Activated gamma-delta T cell treated with Interleukin-2 at 50 U/mL for 16 hours (primary cell): ENCODE data around the gene IL1B.
"Not testable (repeated sequence)": the region's sequence is repeated elsewhere in the genome, so short reads cannot be mapped to it uniquely, and the experiment has no call there.

Source experiments
- DNase-seq: peaks from one replicate; pipeline ENCODE4 v3.0.0-alpha.2; 2020

The IL1B gene

GRCh38 chr2:112836695-112837117 is at the start of gene IL1B:
Gene IL1B, minus strand, starts transcription at chr2:112836779. Its CDS starts 550 bp downstream, at chr2:112836229.
- DNase-seq: no peak

GRCh38 chr2:112886291-112886690 is 49.7 kb upstream of the IL1B start:
- DNase-seq: no peak

- DNase-seq: no peak
Measured at GRCh38 chr2:112885506-112885902, 48.9 kb upstream of the IL1B start.

DNA sequence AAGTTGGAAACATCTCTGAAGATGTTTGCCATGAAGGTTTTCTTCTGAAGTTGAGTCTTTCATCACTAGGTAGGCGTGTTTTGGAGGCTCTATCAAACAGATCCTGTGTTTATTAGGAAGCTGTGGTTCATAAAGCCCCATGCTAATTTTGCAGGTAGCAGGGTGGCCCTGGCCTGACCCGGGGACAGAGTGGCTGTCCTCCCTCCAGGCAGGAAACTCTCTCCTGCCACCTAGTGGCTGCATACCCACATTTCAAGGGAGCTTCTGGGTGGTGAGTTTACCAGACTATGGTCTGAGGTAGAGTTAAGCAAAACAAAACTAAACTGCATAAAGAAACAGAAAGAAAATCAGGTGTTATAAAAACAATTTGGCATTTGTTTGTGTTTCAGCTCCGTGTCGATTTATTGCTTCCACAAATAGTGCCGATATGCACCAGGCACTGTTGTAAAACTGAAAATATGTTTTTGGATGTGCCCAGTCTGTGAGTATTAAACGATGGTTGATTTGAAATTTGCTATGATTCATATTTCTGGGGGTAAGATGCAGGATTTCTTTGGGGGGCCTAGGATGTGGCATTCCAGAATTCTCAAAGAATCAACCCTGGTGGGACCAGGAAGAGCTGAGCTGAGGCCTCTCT is 48.4 kb upstream of the IL1B start:
- DNase-seq: peak; percentile 60

DNA sequence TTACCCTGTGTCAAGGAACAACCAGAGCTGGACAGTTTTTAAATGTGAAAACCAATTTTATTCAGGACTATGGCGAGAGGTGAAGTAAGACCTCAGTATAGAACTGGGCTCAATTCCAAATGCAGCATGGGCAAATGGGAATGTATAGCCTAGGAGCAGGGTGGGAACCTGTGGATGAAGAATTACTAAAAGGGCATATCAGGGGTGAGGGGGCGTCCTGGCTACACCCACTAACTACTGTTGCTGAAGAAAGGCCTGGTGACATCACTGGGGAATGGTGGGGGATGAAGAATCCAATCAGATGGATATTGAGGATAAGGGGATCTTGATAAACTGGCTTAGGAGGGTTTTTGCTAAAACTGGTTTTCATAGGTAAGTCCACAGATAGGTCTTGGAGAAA is 47.1 kb upstream of the IL1B start:
- DNase-seq: no peak

- no peak for DNase-seq
Measured at GRCh38 chr2:112881217-112881985, 44.8 kb upstream of the IL1B start.

GRCh38 chr2:112880696-112881095 is 44.1 kb upstream of the IL1B start:
- no peak for DNase-seq

GRCh38 chr2:112880091-112880531 is 43.5 kb upstream of the IL1B start:
- no peak for DNase-seq

DNA sequence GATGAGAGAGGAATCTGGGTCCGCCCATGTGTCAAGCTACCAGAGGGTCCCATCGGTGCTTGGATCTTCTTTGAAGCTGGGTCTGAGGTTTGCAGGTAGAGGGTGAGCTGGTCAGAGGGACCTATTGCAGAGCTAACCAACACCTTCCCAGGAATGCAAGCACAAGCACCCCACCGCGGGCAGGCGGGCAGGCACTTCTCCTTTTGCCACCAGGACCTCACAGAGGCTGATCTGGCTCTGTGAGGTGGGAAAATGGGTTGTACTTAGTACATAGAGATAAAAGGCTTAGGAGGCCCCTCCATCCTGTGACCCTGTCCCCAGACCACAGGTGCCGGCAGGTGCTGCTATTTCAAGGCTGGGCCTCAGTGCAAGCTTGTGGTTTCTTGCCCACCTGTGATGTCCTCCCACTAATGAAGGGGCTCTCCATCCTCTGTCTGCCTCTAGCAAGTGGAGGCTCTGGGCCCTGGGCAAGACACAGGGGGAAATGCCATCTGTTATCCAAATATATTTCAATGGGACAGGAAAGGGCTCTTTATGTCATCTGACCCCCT is 43.0 kb upstream of the IL1B start:
- DNase-seq: no peak

- no peak for DNase-seq
Measured at GRCh38 chr2:112877423-112877822, 40.8 kb upstream of the IL1B start.

GRCh38 chr2:112876971-112877361 is 40.4 kb upstream of the IL1B start:
- no peak for DNase-seq

GRCh38 chr2:112876257-112876970 is 39.8 kb upstream of the IL1B start:
- DNase-seq: no peak

DNA sequence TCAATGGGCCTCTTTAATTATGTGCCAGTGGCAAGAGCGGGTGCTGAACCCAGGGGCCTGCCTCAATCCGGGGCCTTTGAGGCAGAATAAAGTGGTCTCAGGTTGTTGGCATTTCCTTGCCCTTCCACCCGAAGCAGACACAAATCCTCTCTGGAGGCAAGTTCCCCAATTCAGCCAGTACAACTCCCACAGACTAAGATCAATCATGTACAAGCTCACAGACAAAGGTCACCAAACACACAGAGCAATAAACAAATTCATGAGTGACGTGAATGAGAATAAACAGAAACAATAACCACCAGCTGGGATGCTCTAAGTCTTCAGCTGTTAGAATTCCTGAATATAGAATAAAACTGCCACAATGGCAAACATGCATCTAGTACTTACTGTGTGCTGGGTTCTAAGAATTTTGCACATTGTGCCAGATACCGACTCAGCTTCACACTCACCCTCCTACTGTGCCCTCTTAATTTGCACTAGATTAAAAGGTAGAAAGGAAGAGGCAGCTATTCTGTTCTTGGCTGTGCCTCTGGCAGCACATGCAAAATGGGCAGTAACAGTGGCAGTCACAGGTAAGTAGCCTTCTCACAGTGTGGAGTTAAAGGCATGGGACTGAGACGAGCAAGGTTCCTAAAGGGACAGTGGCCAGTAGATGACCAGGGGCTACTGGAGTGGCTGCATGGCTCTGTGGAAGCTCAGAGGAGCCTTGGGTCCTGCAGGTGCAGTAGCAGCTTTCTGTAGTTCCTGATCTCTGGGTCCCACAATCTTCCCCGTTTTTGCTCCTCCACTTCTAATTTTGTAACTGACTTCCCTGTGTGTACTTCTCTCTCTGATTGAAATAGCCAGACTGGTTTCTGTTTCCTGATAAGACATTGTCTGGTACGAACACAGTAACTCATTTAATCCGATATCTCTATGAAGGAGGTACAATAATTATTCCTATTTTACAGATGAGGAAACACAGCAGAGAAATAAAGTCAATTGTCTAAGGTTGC is 34.6 kb upstream of the IL1B start:
- no peak for DNase-seq

DNA sequence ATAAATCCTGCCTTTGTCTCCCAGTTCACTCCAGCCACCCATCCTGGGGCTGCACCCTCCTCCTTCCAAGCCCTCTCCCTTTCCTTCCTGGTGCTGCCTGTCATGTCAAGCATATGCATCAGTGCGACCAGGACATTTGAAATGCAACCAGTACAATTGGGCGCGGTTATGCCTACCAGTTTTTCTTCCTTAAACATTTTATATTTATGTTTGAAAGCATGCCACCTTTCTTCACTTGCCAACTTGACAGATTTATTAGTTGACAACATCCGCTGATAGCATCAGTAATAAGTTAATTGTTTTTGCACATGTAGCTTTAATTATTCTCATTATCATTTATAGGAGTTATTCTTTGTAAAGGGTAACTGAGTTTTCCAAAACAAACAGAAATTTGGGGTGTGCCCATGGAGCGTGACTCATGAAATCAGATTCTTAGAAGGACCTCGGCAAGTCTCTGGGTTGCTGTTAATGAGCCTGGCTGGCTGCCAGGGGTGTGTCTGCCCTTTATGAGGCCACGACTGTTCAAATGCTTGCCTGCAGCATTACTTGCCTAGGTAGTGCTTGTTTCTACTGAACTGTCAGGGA is 32.8 kb upstream of the IL1B start:
- DNase-seq: peak; percentile 19

DNA sequence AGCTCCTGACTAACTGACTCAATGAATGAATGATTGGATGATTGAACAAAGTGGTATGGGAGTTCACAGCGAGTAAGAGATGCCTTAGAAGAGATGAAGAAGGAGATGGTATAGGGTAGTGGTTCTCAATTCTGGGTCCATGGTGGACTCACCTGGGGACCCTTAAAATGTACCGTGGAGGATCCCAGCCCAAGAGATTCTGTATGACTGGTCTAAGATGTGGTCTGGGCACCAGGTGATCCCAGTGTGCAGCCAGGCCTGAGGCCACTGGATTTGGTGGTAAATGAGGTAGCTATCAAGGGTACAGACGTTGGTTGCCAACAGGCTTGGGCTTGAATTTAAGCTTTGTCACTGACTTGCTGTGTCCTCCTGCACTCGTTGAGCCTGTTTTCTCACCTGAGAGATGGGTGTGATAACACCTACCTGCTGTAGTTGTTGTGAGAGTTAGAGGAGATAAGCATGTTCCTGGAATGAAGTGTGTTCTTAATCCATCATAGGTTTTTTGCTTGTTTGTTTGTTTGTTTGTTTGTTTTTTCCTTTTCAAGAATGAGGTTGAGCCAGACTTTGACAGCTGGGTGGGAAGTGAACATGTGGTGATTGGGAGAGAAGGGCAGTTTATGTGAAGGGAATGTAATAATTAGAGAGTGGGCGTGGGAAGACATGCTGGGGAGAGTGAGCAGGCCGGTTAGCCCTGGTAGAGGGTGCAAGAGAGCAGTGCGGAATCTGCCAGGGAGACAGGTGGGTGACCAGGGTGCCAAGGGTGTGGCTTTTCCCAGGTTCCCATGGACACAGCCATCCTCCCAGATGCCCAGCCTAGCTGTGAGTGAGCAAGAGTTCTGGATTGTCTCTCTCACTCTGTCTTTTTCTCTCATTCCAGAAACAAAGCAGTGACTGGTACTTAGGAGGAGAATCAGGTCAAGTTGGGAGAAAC is 31.4 kb upstream of the IL1B start:
- no peak for DNase-seq

DNA sequence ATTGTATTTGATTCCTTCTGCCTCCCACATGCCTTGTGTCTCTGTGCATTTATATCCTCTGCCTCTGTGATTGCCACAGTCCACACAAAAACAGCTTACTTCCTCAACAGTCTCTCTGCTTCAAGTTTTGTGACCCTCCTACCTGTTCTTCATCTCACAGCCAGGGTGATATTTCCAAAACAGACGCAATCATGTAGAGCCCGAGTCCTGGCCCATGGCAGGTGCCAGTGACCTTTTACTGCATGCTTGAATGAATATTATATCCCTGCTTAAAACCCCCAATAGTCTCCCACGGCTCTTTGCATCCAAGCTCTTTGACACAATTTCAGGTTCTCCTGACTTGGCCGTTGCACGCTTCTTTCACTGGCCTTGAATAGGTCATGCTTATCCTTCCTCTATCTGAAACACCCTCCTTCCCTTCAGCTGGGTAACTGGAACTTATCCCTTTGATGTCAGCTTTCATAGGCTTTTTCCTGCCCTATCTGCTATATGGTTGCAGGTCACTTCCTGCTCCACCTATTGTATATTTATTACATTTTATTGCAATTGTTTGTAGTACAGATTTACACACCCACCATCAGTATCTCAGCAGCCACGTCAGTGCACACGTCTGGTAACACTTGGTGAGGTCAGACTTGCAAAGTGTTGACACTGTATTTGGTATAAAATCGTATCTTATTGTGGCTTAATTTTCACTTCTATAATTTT is 29.7 kb upstream of the IL1B start:
- DNase-seq: no peak

GRCh38 chr2:112864072-112864471 is 27.5 kb upstream of the IL1B start:
- no peak for DNase-seq

GRCh38 chr2:112859406-112860183 is 23.0 kb upstream of the IL1B start:
- DNase-seq: not testable (repeated sequence)

GRCh38 chr2:112850588-112850987 is 14.0 kb upstream of the IL1B start:
- no peak for DNase-seq
